Activated CD4-positive, alpha-beta memory T cell treated with anti-CD3 and anti-CD28 coated beads, Interleukin-2, amount 10 ng/mL, durations not matched to agents 7 days and 5 days (primary cell): ENCODE measurements around the gene TRAF5. TPM values are rescaled to one million over a fixed set of nuclear protein-coding genes. Genes with fewer than 3 reads are reported as not detected.

Experiments used
- CTCF ChIA-PET: fragments of 350-600 bp; sonication (Branson Sonifier 250); formaldehyde crosslinking; loops from one replicate; lab custom pipeline; 2021; ENCODE audit warnings: antibody characterized with exemption, inconsistent platforms; lab: Charles Lee
- POLR2A ChIA-PET: fragments of 350-600 bp; sonication (Branson Sonifier 250); formaldehyde crosslinking; loops from one replicate; lab custom pipeline; 2021; ENCODE audit warnings: antibody characterized with exemption; lab: Charles Lee
- DNase-seq: peaks from one replicate; pipeline ENCODE4 v3.0.0-alpha.2; 2020
- H3K27ac Mint-ChIP-seq: one replicate; pipeline ENCODE4 v1.8.0; 2021; ENCODE audit warnings: mild to moderate bottlenecking, mixed read lengths
- H3K27me3 Mint-ChIP-seq: one replicate; pipeline ENCODE4 v1.8.0; 2021; ENCODE audit warnings: mixed read lengths
- H3K36me3 Mint-ChIP-seq: one replicate; pipeline ENCODE4 v1.8.0; 2021; ENCODE audit warnings: low read depth, mixed read lengths
- H3K4me1 Mint-ChIP-seq: one replicate; pipeline ENCODE4 v1.8.0; 2021; ENCODE audit warnings: mixed read lengths
- H3K4me3 Mint-ChIP-seq: one replicate; pipeline ENCODE4 v1.8.0; 2021; ENCODE audit warnings: mild to moderate bottlenecking, mixed read lengths
- H3K9me3 Mint-ChIP-seq: one replicate; pipeline ENCODE4 v1.8.0; 2021; ENCODE audit warnings: mixed read lengths
- total RNA-seq, 2 experiments: library from RNA; stranded (reverse); gene quantifications; one replicate each; pipeline ENCODE4 v1.2.3, GENCODE V29; 2021

The TRAF5 gene
- total RNA-seq, 2 experiments from 2014 or later, result 67.9 to 68.4 TPM

DNA sequence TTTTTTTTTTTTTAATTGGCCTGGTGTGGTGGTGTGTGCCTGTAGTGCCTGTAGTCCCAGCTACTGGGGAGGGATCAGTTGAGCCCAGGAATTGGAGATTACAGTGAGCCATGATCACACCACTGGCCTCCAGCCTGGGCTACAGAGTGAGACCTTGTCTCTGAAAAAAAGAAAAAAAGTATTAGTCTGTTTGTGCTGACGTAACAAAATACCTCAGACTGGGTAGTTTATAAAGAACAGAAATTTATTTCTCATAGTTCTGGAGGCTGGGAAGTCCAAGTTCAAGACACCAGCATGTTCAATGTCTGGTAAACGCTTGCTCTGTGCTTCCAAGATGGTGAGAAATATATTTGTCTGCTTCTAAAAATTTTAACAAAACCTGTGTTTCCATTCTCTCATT, 25.8 kb downstream of the TRAF5 start:
- DNase-seq, result no peak
- peaks cover 55% of the 10 kb centered on the region for H3K4me1 Mint-ChIP-seq
- H3K4me3 Mint-ChIP-seq, result peak overlapping the region; percentile 40
- H3K27ac Mint-ChIP-seq, result peak overlapping the region; percentile 90
- ChIA-PET POLR2A (interaction anchor here (1.7 kb wide), 1 partner anchor 12 kb away, joined by 6 read pairs; no protein-coding TSS in a partner anchor), CTCF (interaction anchor here (1.3 kb wide), 1 partner anchor 15 kb away, joined by 6 read pairs; no protein-coding TSS in a partner anchor)
- H3K36me3 Mint-ChIP-seq, result peaks cover 76% of the 10 kb centered on the region
- no peaks in the 10 kb centered on the region for H3K27me3 Mint-ChIP-seq
- peaks cover 15% of the 10 kb centered on the region for H3K9me3 Mint-ChIP-seq

DNA sequence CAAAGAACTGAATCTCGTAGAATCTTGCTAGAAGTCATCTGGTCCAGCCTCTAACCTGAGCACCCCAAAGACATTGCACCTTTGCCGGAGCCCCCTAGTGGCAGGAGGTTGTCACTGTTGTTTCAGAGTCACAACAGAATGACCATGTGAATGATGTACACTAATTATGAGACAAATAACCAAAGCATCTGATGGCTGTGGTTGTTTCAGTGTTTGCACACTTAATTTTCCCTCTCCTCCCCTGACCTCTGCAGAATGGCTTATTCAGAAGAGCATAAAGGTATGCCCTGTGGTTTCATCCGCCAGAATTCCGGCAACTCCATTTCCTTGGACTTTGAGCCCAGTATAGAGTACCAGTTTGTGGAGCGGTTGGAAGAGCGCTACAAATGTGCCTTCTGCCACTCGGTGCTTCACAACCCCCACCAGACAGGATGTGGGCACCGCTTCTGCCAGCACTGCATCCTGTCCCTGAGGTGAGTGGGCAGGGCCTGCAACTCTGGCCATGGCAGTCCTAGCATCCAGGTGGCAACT, 26.4 kb downstream of the TRAF5 start:
- DNase-seq, result peak; percentile 76
- ChIA-PET POLR2A (interaction anchor here (1.2 to 1.8 kb wide), 3 partner anchors 17 to 27 kb away, joined by 4 read pairs; no protein-coding TSS in a partner anchor), CTCF (interaction anchor here (1.2 kb wide), 1 partner anchor 116 kb away, joined by 3 read pairs; no protein-coding TSS in a partner anchor)
- H3K36me3 Mint-ChIP-seq, result peaks cover 73% of the 10 kb centered on the region
- peaks cover 52% of the 10 kb centered on the region for H3K4me1 Mint-ChIP-seq
- no peaks in the 10 kb centered on the region for H3K27me3 Mint-ChIP-seq
- H3K27ac Mint-ChIP-seq, result peak overlapping the region; percentile 90
- peak overlapping the region; percentile 40 for H3K4me3 Mint-ChIP-seq
- peaks cover 15% of the 10 kb centered on the region for H3K9me3 Mint-ChIP-seq

DNA sequence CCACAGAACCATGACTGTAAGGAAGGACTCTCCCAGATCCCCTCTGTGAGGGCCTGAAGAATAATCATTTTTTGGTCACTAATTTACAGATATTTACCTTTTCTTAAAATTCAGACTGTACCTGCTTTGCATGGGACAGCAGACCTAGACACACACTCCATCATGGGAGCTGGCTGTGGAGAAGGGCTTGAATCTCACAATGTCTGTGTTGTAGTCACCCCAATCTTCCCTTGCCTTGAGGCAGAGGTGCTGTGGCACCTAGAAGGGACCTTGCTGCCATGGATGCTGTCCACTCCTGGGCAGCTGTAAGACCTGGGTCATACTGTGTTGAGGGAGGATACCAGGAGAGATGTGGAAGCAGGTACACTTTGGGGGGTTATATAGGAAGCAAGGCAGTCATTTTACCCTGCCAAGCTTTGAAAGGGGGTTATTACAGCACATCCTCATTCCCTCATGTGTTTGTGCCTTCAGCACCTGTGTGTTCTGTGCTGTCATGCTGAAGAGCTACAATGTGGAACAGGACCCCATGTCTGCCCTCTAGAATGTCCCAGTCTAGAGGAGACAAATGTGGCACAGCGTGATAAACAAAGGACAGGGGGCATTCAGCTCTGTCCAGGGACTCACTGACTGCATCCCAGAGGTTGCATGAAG, 27.1 kb downstream of the TRAF5 start:
- Mint-ChIP-seq H3K27ac (peak overlapping the region; percentile 90), H3K9me3 (peaks cover 15% of the 10 kb centered on the region), H3K4me3 (no peak overlapping the region), H3K36me3 (peaks cover 69% of the 10 kb centered on the region), H3K27me3 (no peaks in the 10 kb centered on the region), H3K4me1 (peaks cover 52% of the 10 kb centered on the region)
- no peak for DNase-seq
- ChIA-PET CTCF (interaction anchor here (1.0 to 1.2 kb wide), 3 partner anchors 27 to 115 kb away, joined by 3 to 4 read pairs (median 4); no protein-coding TSS in a partner anchor), POLR2A (interaction anchor here (0.7 to 1.8 kb wide), 4 partner anchors 17 to 28 kb away, joined by 3 to 4 read pairs (median 4); no protein-coding TSS in a partner anchor)

DNA sequence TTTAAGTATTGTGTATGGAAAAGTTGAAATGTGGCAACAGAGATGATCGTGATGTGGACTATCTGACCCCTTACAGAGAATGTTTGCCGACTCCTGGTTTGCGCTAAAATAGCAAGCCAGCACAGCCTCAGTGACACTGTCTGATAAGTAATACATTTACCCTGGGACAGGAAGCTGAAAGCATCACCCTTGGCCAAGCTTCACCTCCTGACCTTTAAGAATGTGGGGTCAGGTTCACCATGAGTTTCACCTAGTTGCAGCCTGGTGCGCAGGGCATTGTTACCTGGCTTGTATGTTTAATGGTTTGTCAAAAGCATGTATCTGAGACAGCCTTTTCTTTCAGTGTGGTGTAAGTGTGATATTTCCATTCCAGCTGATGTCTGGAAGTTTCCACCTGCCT, 29.2 kb downstream of the TRAF5 start:
- CTCF ChIA-PET, result interaction anchor here (0.8 to 3.3 kb wide), 3 partner anchors 17 to 121 kb away, joined by 3 to 14 read pairs (median 4); no protein-coding TSS in a partner anchor
- Mint-ChIP-seq H3K27ac (no peak overlapping the region), H3K4me3 (no peak overlapping the region), H3K4me1 (peaks cover 55% of the 10 kb centered on the region), H3K27me3 (no peaks in the 10 kb centered on the region), H3K36me3 (peaks cover 72% of the 10 kb centered on the region), H3K9me3 (peaks cover 9% of the 10 kb centered on the region)
- POLR2A ChIA-PET, result interaction anchor here (1.9 kb wide), 1 partner anchor 28 kb away, joined by 9 read pairs; no protein-coding TSS in a partner anchor
- no peak for DNase-seq

DNA sequence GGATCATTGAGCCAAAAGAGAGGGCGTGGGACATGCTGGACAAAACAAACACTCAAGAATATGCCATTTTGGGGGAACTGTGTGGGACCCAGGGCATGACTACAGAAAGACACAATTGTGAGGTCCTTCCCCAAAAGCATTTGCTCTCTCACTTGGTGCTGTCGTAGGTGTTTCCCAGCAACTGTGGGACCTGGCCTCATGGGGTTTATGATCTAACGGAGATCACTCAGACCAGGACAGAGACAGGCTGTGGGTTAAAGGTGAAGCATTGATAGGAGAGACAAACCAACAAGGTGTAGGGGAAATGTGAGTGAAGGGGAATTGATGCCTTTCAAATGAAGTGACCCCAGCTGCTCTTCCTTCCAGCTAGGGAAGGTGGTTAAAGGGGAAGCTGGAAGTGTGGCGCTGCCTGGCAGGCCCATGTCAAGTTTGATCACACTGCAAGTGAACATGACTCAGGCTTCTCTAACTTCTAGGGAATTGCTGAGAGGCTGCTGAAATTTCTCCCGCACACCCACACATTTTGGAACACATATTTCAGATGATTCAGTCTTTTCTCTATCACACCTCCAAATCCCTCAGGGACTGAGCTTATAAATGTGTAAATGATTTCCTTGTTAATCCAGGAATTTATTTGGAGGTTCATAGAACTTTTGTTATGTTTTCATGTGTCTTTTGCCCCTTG, 30.2 kb downstream of the TRAF5 start:
- H3K36me3 Mint-ChIP-seq, result peaks cover 70% of the 10 kb centered on the region
- ChIA-PET CTCF (interaction anchor here (1.8 to 3.3 kb wide), 2 partner anchors 20 to 34 kb away, joined by 4 to 14 read pairs; no protein-coding TSS in a partner anchor), POLR2A (interaction anchor here (1.0 to 4.2 kb wide), 3 partner anchors 26 to 29 kb away, joined by 4 to 31 read pairs (median 9); partner anchors contain the start of gene TRAF5)
- H3K9me3 Mint-ChIP-seq, result peaks cover 2% of the 10 kb centered on the region
- no peak overlapping the region for H3K4me3 Mint-ChIP-seq
- H3K4me1 Mint-ChIP-seq, result peaks cover 49% of the 10 kb centered on the region
- no peaks in the 10 kb centered on the region for H3K27me3 Mint-ChIP-seq
- no peak for DNase-seq
- no peak overlapping the region for H3K27ac Mint-ChIP-seq

DNA sequence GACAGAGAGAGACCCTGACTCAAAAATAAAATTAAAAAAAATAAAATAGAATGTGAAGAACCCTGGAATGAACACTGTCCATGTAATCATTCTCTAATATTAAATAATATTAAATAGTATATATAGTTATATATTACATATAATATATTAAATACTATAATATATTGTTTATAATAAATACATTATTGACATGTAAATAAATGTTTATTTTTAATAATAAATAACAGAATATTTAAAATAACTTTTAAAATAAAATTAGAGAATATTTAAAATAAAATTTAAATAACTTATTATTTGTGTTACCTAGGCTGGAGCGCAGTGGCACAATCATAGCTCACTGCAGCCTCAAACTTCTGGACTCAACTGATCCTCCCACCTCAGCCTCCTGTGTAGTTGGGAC, 32.1 kb downstream of the TRAF5 start:
- Mint-ChIP-seq H3K27me3 (no peaks in the 10 kb centered on the region), H3K4me3 (no peak overlapping the region), H3K27ac (no peak overlapping the region), H3K36me3 (peaks cover 60% of the 10 kb centered on the region), H3K9me3 (no peaks in the 10 kb centered on the region), H3K4me1 (peaks cover 30% of the 10 kb centered on the region)
- CTCF ChIA-PET, result interaction anchor here (1.2 to 1.8 kb wide), 3 partner anchors 18 to 109 kb away, joined by 3 to 4 read pairs (median 3); no protein-coding TSS in a partner anchor
- DNase-seq, result no peak
- POLR2A ChIA-PET, result interaction anchor here (2.0 to 4.2 kb wide), 2 partner anchors 24 to 30 kb away, joined by 8 to 31 read pairs; partner anchors contain the start of gene TRAF5

DNA sequence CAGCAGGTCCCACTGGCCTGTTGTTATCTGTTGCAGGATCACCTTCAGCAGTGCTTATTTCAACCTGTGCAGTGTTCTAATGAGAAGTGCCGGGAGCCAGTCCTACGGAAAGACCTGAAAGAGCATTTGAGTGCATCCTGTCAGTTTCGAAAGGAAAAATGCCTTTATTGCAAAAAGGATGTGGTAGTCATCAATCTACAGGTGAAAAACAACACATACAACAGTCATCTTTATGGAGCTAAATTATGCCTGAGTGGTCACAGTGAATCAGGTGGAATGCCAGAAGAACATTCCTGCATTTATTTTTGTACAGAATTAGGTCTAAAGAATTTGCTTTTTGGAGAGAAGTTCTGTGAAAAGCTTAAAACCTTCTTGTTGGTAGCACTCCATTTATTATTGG, 33.2 kb downstream of the TRAF5 start:
- Mint-ChIP-seq H3K36me3 (peaks cover 53% of the 10 kb centered on the region), H3K4me3 (no peak overlapping the region), H3K9me3 (no peaks in the 10 kb centered on the region), H3K4me1 (peaks cover 21% of the 10 kb centered on the region), H3K27me3 (no peaks in the 10 kb centered on the region), H3K27ac (peak overlapping the region; percentile 74)
- ChIA-PET POLR2A (interaction anchor here (1.1 to 4.2 kb wide), 4 partner anchors 17 to 99 kb away, joined by 3 to 31 read pairs (median 6); partner anchors contain the start of gene TRAF5), CTCF (interaction anchor here (0.6 kb wide), 1 partner anchor 120 kb away, joined by 5 read pairs; no protein-coding TSS in a partner anchor)
- no peak for DNase-seq

DNA sequence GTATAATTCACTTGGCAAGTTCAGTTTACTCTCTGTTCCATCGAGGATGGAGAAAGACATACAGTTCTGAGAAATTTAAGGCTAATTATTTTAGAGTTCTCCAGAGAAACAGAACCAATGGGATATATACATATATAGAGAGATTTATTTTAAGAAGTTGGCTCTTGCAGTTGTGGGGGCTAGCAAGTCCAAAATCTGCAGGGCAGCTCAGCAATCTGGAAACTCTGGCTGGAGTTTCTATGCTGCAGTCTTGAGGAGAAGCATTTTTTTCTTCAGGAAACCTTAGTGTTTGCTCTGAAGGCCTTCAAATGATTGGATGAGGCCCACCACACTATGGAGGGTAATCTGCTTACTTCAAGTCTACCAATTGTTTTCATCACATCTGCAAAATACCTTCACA, 34.6 kb downstream of the TRAF5 start:
- Mint-ChIP-seq H3K4me3 (no peak overlapping the region), H3K27me3 (no peaks in the 10 kb centered on the region), H3K9me3 (no peaks in the 10 kb centered on the region), H3K36me3 (peaks cover 59% of the 10 kb centered on the region), H3K27ac (no peak overlapping the region), H3K4me1 (peaks cover 14% of the 10 kb centered on the region)
- CTCF ChIA-PET, result no interaction called here
- DNase-seq, result no peak
- POLR2A ChIA-PET, result interaction anchor here (4.2 kb wide), 1 partner anchor 33 kb away, joined by 31 read pairs; the partner anchor contains the start of gene TRAF5

DNA sequence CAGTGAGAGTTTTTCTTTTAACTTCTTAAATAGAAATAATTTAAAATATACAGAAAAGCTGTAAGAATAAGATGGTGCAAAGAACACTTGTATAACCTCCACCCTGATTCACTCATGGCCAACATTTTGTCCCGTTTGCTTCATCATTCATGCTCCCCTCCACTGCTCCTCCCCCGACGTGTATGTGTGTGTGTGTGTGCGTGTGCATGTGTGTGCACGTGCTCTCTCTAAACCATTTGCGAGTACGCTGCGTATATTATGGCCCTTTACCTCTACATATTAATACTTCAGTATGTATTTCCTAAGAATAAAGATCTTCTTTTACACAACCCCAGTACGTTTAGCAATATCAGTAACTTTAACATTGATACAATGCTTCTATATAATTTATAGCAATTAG, 43.0 kb downstream of the TRAF5 start:
- Mint-ChIP-seq H3K27ac (no peak overlapping the region), H3K9me3 (no peaks in the 10 kb centered on the region), H3K4me1 (peaks cover 7% of the 10 kb centered on the region), H3K36me3 (peaks cover 77% of the 10 kb centered on the region), H3K4me3 (no peak overlapping the region), H3K27me3 (no peaks in the 10 kb centered on the region)
- no peak for DNase-seq
- ChIA-PET POLR2A (interaction anchor here (1.1 to 2.0 kb wide), 3 partner anchors 10 to 33 kb away, joined by 3 to 5 read pairs (median 4); no protein-coding TSS in a partner anchor), CTCF (interaction anchor here (1.3 kb wide), 1 partner anchor 44 kb away, joined by 3 read pairs; no protein-coding TSS in a partner anchor)

DNA sequence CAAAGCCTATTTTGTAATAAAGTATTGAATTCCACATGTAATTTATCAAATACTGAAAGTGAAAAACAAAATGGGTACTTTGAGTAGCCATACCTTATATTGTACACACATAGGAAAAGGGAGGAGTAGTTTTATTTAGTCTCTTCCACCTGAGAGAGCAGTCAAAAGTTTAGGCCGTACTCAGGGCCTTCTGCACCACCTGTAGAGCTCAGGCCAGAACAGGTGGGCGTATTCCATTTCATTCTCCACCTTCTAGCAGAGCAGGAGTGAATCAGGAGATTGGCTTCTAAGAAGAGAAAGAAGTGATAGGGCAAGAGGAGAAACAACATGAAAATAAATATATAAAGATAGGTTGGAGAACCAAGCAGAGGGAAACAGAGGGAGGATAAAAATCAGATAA, 44.0 kb downstream of the TRAF5 start:
- Mint-ChIP-seq H3K36me3 (peaks cover 81% of the 10 kb centered on the region), H3K4me1 (peaks cover 7% of the 10 kb centered on the region), H3K27ac (no peak overlapping the region), H3K4me3 (no peak overlapping the region), H3K9me3 (no peaks in the 10 kb centered on the region), H3K27me3 (no peaks in the 10 kb centered on the region)
- POLR2A ChIA-PET, result interaction anchor here (2.0 kb wide), 1 partner anchor 17 kb away, joined by 4 read pairs; no protein-coding TSS in a partner anchor
- DNase-seq, result no peak
- CTCF ChIA-PET, result no interaction called here

DNA sequence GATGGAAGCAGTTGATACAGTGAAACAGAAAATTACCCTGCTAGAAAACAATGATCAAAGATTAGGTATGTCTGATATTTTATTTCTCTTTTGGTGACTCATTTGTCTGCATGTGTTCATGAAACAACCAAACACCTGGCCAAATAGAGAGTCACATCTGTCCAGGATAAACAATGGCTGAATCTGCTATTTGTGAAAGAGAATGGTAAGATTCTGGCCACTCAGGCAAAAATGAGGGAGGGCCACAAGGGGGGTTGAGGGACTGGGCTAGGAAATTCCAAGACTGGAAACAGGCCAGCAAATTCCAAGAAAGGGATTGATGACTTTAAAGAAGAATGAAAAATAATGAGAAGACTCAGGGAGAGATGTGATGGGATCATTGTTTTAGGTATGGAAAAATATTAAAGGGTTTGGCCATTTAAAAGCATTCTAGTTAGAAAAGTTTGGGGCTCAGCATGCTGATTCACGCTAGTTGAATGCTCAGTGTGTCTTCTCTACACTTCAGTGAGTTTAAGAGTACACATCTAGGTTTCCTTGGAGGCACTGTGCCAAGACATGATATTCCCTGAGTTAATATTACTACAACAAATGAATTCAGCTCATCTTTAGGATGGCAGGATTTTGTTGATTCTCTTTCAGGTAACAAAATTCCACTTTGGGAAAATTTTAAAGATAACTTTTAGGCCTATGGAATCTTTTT, 44.9 kb downstream of the TRAF5 start:
- H3K4me1 Mint-ChIP-seq, result peaks cover 12% of the 10 kb centered on the region
- ChIA-PET CTCF (interaction anchor here (0.7 to 1.1 kb wide), 2 partner anchors 269 to 282 kb away, joined by 3 to 4 read pairs; no protein-coding TSS in a partner anchor), POLR2A (interaction anchor here (2.0 kb wide), 1 partner anchor 17 kb away, joined by 4 read pairs; no protein-coding TSS in a partner anchor)
- no peak overlapping the region for H3K27ac Mint-ChIP-seq
- no peak overlapping the region for H3K4me3 Mint-ChIP-seq
- no peaks in the 10 kb centered on the region for H3K27me3 Mint-ChIP-seq
- no peak for DNase-seq
- peaks cover 80% of the 10 kb centered on the region for H3K36me3 Mint-ChIP-seq
- no peaks in the 10 kb centered on the region for H3K9me3 Mint-ChIP-seq
